DND-41 (cell line): ENCODE measurements around the gene PLEKHG3.

Source experiments
- EZH2 ChIP-seq: IDR thresholded peaks from 3 replicates; pipeline ENCODE4 v1.6.1; 2012; ENCODE audit warnings: borderline replicate concordance, low read depth, mild to moderate bottlenecking, moderate library complexity, low read length, inconsistent platforms; ENCODE audit not compliant: severe bottlenecking
- TF ChIP-seq, protein P1 (sequence below): IDR thresholded peaks from 2 replicates; pipeline ENCODE4 v1.5.1; 2012; ENCODE audit warnings: borderline replicate concordance, low read length, moderate library complexity, mild to moderate bottlenecking; ENCODE audit not compliant: poor library complexity, severe bottlenecking; ENCODE audit errors: extremely low read depth

DNA sequence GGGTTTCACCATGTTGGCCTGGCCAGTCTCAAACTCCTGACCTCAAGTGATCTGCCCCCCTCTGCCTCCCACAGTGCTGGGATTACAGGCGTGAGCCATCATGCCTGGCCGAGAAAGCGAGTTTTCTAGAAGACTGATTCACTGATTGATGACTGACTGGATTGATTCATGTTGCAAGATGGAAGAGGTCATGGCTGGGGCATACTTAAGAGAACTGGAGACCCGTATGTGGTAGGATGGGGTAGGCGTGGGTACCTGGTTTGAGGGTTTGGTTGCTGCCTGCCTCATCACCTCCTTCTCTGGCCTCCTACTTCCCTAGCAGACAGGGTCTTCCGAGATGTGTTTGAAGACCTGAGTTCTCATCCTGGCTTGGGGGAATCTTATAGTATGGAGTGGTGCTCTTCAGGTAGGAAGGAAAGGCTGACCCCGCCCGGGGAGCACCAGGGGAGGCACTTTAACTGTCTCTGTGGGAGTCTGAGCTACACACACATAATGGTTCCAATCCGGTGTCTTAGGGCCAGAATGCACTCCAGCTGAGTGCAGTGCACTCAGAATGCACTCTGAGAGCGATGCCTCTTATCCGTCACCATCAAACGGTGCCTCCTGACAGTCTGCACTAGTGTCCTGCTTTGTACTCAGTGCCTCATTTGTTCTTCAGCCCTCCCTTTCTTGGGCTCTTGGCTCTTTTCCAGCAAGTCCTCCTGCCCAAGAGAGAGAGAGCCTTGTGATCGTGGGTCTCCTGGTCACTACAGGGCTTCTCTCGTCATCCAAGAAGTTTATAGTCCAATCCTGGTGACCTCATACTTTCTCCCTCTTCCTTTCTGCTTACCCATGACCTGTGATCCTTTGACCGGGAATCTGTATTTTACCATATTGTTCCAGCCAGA is 19.7 kb downstream of the PLEKHG3 start:
- TF ChIP-seq EZH2: no peak
- TF ChIP-seq, protein P1, sequence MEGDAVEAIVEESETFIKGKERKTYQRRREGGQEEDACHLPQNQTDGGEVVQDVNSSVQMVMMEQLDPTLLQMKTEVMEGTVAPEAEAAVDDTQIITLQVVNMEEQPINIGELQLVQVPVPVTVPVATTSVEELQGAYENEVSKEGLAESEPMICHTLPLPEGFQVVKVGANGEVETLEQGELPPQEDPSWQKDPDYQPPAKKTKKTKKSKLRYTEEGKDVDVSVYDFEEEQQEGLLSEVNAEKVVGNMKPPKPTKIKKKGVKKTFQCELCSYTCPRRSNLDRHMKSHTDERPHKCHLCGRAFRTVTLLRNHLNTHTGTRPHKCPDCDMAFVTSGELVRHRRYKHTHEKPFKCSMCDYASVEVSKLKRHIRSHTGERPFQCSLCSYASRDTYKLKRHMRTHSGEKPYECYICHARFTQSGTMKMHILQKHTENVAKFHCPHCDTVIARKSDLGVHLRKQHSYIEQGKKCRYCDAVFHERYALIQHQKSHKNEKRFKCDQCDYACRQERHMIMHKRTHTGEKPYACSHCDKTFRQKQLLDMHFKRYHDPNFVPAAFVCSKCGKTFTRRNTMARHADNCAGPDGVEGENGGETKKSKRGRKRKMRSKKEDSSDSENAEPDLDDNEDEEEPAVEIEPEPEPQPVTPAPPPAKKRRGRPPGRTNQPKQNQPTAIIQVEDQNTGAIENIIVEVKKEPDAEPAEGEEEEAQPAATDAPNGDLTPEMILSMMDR: no peak
